ENCODE measurements around the gene ST6GALNAC5.

Gene ST6GALNAC5

DNA sequence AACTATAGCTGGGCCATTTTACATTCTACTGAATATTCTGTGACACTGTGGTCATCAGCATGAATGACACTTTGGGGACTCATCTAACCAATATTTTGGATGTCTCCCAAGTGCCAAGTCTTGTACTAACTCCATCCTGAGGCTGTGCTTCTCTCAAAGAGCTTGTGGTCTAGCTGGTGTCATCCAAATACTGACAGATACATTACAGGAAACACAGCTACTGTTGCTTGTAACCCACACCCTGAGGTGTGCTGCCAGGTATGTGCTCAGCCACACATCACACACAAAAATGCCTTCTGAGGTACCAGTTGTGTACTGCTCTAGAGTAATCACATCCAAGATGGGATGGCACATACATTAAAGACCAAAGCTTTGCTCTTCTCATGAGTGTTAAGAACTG is 81.6 kb downstream of the ST6GALNAC5 start:
- no peak overlapping the region for H3K4me3 ChIP-seq (ENCODE audit: low read depth, low read length)
- no peak for TF ChIP-seq POLR2A (IDR thresholded peaks at IDR 0.05; ENCODE audit: extremely low read depth, insufficient read length)
- TF ChIP-seq, protein P1, sequence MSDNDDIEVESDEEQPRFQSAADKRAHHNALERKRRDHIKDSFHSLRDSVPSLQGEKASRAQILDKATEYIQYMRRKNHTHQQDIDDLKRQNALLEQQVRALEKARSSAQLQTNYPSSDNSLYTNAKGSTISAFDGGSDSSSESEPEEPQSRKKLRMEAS (IDR thresholded peaks at IDR 0.05; ENCODE audit: low read depth, low read length) = no peak
- TF ChIP-seq, protein P2, sequence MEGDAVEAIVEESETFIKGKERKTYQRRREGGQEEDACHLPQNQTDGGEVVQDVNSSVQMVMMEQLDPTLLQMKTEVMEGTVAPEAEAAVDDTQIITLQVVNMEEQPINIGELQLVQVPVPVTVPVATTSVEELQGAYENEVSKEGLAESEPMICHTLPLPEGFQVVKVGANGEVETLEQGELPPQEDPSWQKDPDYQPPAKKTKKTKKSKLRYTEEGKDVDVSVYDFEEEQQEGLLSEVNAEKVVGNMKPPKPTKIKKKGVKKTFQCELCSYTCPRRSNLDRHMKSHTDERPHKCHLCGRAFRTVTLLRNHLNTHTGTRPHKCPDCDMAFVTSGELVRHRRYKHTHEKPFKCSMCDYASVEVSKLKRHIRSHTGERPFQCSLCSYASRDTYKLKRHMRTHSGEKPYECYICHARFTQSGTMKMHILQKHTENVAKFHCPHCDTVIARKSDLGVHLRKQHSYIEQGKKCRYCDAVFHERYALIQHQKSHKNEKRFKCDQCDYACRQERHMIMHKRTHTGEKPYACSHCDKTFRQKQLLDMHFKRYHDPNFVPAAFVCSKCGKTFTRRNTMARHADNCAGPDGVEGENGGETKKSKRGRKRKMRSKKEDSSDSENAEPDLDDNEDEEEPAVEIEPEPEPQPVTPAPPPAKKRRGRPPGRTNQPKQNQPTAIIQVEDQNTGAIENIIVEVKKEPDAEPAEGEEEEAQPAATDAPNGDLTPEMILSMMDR (IDR thresholded peaks at IDR 0.05; ENCODE audit: low read depth, low read length) = no peak
- TF ChIP-seq MYC (IDR thresholded peaks at IDR 0.05; ENCODE audit: low read depth, low read length) = no peak

DNA sequence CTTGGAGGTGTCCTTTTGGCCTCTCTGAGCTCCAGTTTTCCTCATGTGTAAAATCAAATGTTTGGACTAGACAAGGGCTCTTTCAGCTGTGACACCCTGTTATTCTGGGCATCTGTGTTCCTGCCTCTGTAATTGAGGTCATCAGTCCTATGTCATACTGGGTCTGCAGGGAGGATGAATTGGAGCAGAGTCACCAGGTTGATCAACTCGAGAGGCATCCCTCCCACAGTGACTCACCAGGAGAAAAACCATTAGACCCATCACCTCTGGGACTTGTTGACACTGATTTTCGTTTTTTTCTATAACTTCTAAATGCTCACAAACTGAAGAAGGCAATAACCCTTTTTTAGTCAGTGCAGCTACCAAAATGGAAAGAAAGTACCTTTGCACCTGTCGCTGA is 82.2 kb downstream of the ST6GALNAC5 start:
- no peak overlapping the region for H3K4me3 ChIP-seq (ENCODE audit: low read depth, low read length)
- TF ChIP-seq, protein P2 (IDR thresholded peaks at IDR 0.05; ENCODE audit: low read depth, low read length) = no peak
- TF ChIP-seq MYC (IDR thresholded peaks at IDR 0.05; ENCODE audit: low read depth, low read length) = no peak
- TF ChIP-seq POLR2A (IDR thresholded peaks at IDR 0.05; ENCODE audit: extremely low read depth, insufficient read length) = no peak
- TF ChIP-seq, protein P1 (IDR thresholded peaks at IDR 0.05; ENCODE audit: low read depth, low read length) = no peak
- no peak for DNase-seq (ENCODE audit: low read depth)

More for the DNA sequence above, 81.6 kb downstream of the ST6GALNAC5 start:
- DNase-seq (ENCODE audit: low read depth) = no peak

DNA sequence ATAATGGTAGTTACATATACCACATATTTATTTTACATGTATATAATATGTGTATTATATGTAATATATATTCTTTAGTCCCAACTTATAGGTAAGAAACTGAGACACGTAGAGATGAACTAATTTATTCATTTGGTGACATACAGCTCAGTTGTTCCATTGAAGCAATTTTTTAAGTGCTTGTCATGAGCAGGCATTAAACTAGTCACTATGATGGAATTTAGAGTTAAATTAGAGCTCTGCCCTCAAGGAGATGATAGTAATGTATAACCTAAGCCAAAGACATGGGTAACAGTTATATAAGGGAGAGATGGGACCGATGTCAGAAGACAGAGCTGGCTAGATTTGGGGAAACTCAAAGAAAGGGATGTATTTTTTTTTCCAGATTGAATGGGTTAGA is 83.0 kb downstream of the ST6GALNAC5 start:
- TF ChIP-seq, protein P2 (IDR thresholded peaks at IDR 0.05; ENCODE audit: low read depth, low read length) = no peak
- TF ChIP-seq POLR2A (IDR thresholded peaks at IDR 0.05; ENCODE audit: extremely low read depth, insufficient read length) = no peak
- TF ChIP-seq MYC (IDR thresholded peaks at IDR 0.05; ENCODE audit: low read depth, low read length) = no peak
- TF ChIP-seq, protein P1 (IDR thresholded peaks at IDR 0.05; ENCODE audit: low read depth, low read length) = no peak
- no peak for DNase-seq (ENCODE audit: low read depth)
- H3K4me3 ChIP-seq (ENCODE audit: low read depth, low read length) = no peak overlapping the region

DNA sequence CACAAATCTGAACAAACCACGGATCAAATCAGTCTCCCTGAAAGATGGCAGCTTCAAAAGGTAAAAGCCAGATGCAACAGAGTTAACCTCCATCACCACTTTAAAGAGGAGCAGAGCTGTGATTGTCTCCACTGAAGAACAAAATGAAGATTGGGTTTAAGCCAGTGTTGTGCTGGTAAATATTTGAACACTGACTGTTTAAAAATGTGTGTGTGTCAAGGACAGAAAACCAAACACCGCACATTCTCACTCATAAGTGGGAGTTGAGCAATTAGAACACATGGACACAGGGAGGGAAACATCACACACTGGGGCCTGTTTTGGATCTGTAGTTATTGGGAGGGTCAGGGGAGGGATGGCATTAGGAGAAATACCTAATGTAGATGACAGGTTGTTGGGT is 83.9 kb downstream of the ST6GALNAC5 start:
- H3K4me3 ChIP-seq (ENCODE audit: low read depth, low read length) = no peak overlapping the region
- DNase-seq (ENCODE audit: low read depth) = no peak
- TF ChIP-seq POLR2A (IDR thresholded peaks at IDR 0.05; ENCODE audit: extremely low read depth, insufficient read length) (no peak), MYC (IDR thresholded peaks at IDR 0.05; ENCODE audit: low read depth, low read length) (no peak)
- TF ChIP-seq, protein P2 (IDR thresholded peaks at IDR 0.05; ENCODE audit: low read depth, low read length) = no peak
- TF ChIP-seq, protein P1 (IDR thresholded peaks at IDR 0.05; ENCODE audit: low read depth, low read length) = no peak

DNA sequence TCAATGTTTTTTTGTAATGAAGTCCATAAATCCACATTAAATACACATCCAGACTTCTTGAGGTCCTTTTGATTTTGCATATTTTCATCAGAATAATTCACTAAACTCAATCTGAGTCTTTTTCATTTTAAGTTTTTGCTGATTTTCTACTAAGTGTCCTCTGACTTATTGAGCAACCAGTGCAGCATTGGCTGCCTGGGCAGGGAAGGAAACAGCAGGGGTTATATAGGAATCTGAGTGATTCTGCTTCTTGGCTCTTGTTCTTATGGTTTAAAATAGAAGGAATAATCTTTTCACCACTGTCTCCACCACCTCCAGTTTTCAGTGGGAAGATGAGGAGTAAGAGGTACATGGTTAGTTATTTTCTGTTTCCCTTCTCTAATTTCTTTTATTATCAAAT is 88.4 kb downstream of the ST6GALNAC5 start:
- DNase-seq (ENCODE audit: low read depth) = no peak
- no peak overlapping the region for H3K4me3 ChIP-seq (ENCODE audit: low read depth, low read length)

More for the DNA sequence above, 88.4 kb downstream of the ST6GALNAC5 start:
- TF ChIP-seq POLR2A (IDR thresholded peaks at IDR 0.05; ENCODE audit: extremely low read depth, insufficient read length) (no peak), MYC (IDR thresholded peaks at IDR 0.05; ENCODE audit: low read depth, low read length) (no peak)
- TF ChIP-seq, protein P2 (IDR thresholded peaks at IDR 0.05; ENCODE audit: low read depth, low read length) = no peak
- TF ChIP-seq, protein P1 (IDR thresholded peaks at IDR 0.05; ENCODE audit: low read depth, low read length) = no peak
